GM18498 (cell line): ENCODE results near the gene TRPM3.
A peak's percentile ranks its signal among the peaks of the same experiment; 100 is the strongest.

ENCODE experiments used
- ATAC-seq: cut with Tn5 transposase; IDR thresholded peaks from one replicate; pipeline ENCODE4 v1.9.1; 2021; ENCODE audit warnings: mild to moderate bottlenecking, moderate library complexity; ENCODE audit not compliant: unreplicated experiment

Gene TRPM3

DNA sequence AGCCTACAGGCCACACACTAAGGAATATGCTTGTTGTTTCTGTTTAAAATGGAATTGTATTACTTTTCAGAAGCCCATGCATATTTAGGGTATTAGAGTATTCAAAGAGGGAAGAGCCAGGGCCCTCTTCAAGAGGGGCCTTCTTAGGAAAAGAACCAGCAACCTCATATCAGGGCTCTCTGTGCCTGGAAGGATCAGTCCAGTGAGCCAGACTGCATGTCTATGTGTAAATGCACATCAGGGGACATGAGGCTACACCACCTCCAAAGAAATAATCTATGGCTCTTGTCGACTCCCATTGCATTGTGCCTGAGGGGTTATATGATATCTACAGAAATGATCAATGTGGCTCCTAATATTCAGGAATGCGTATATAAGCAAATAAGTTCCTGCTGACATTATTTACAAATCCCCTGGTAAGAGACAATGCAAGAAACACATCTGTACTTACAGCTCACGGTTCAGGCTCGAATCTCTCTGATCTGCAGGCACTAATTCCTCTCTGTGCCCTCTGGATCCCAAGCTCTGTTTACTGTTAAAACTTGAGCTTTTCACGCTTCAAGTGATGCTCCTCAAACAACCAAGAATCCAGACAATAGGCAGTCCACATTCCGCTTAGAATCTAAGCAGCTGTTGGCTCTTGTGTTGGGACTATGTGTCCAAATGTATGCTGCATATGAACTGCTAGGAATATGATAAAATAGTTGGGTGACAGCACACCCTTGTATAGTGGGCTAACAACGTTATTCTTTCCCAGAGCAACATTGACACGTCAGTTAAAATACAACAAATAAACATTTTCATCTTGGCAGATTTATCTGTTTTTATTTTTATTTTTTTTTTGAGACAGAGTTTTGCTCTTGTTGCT is 556.7 kb downstream of the TRPM3 start:
- ATAC-seq: no peak

DNA sequence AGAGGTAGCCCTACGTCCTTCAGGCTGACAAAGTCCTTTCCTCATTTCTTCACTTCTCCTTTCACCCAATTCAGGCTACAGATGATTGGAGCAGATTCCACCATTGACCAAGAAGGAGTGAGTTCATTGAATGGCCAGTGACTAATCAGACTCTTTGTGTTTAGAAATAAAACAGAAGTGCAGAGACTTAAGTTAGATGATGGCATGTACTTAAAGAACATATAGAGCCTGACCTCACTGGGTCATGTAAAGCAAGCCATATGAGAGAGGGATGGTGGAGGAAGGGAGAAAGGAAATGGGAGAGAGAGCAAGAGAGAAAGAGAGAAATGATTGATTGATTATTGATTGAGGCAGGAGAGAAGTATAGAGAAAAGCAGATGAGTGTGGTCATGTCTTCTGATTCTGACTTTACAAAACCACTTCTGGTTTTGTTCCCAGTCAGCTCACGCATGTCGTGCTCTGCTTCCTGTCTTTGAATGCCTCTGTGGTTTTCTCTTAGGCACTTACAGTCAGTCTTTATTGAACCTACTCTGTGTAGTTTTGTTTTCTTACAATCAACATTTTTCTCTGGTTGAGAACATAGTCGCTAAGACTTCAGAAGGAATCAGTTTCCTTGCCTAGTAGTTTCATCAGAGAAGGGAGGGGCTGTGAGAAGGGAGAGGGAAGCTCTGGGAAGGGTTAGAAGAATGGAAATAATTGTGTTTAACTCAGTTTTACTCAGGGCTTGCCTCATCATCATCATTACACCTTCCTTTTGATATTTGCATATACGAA is 557.8 kb downstream of the TRPM3 start:
- ATAC-seq: peak; percentile 99

DNA sequence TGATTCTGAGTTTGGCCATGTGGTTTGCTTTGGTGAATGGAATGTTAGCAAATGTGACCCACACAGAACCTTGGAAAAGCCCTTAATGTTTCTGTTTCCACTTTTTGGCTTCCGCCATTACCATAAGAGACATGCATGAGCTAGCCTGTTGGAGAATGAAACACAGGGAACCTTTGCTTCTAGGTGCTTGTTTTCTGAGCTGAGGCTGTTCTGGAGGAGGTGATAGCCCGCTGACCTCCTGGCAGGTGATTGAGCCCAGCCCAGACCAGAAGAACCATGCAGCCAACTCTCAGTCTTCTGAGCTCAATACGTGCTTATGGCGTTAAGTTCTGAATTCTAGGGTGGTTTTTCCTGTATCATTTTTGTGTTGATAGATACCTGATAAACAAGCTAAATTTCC is 558.4 kb downstream of the TRPM3 start:
- no peak for ATAC-seq

DNA sequence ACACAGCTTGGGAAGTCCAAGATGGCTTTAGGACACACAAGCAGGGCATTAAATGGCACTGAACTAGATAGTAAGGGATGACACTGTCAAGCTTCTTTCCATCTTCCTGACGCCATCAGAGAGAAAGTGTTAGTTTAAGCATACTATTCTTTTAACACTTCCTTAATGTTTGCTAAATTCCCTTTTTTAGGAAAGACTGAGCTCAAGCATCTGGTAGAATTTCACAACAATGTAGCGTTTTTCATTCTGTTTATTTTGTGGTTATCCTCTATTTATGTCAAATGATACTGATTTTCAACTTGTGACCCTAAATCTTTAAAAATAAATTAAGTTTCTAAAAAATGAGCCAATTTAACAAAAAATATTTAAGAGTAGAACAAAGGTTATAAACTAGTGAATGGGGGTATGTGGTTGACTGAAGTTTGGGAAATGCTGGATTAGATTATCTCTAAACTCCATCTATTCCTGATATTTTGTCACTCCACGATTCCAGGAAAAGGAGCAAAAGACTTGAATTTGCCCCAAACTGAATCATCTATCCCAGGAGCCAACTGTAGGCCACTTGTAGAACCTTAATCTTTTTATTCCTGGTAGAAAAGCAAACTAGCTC is 559.5 kb downstream of the TRPM3 start:
- ATAC-seq: no peak

DNA sequence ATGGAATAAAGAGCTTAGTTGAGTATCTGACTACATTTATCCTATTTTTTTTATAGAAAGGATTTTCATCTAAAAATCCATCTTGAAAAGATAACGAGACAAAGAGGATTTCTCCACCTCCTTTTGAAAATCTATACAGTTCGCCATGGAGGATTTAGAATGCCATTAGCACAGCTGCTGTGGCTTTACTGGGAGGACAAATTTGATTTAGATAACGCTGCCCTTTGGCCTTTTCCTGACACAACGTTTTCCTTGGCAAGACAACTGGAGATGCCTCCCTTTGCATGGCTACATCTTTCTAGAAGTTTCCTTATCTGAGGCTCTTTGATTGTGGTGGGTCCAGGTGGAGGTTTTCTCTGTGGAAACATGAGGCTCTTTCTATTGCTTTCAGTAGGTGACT is 560.3 kb downstream of the TRPM3 start:
- ATAC-seq: no peak

DNA sequence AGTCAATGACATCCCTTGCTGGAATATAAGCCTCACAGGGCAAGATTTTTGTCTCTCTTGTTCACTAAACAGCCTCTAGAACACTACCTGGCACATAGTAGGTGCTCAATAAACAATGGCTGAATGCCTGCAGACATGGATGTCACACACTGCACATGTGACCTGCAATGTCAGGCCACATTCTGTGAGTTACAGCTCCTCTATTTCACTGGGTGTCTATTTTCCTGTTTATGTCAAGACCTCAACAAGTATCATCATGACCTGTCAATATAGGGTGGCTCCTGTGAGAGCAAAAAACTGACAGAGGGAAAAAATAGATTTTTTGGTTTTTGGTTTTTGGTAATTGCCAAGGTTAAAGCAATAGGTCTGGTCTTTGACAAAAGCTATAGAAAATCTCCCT is 562.3 kb downstream of the TRPM3 start:
- no peak for ATAC-seq

DNA sequence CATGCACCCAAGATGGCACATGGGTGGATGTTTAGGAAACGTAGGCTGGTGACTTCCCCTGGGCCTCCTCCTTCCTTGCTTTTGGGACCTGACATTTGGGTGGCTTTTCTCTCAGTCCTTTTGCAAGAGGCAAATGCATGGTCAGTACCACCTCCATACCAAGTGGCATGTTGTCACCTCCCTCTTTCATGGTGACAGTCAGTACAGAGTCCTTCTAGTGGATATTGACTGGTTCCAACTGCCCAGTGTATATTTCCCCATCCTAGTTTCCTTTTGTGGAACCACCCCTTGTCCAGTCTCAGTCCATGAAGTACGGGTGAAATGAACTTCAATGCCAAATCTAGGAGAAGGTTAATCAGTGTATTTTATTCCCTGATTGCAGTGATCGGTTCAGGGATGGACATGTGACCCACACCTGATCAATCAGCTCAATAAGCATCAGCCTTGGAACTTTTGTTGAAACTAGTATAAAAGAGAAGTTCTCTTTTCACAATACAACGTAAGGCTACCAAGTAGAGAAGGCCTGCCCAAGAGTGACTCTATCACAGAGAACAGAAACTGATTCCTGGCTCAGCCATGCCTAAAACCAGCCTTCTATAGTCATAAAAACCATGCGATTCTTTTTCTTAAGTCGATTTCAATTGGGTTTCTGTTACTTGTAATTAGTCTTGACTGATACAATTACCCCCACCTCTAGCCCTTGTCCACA is 563.6 kb downstream of the TRPM3 start:
- peak; percentile 99 for ATAC-seq

DNA sequence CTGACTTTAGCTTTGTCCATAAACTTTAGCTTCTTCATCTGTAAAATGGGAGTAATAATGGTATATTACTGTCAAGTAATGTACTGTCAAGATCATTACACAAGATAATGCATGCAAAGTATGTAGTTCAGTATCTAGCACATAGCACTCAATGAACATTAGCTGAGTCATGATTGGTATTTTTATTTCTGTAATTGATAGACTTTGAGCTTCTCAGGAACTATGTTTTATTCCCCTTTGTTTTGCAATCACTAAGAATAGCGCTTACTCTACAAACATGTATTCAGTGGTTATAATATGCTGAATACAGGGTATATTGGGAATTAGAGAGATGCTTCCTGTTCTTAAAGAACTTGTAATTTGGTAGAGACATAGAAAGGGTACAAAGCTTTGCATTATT is 564.6 kb downstream of the TRPM3 start:
- ATAC-seq: no peak

DNA sequence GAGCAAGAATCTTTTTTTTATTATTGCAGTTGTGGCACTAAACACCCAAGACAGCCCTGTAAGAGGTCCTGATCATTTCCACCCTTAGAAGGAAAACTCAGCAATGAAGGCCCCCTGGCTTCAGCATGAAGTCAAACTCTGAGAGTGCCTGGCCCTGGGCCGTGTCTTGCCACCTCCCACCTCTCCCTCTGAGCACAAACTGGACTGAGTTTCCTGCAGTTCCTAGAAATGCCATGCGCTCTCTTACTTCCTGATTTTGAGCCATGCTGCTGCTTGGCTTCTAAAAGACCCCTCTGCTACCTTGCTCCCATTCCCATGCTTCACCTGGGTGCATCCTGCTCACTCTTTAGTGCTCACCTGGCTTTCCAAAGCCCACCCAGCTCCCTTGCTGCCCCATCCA is 566.5 kb downstream of the TRPM3 start:
- no peak for ATAC-seq

DNA sequence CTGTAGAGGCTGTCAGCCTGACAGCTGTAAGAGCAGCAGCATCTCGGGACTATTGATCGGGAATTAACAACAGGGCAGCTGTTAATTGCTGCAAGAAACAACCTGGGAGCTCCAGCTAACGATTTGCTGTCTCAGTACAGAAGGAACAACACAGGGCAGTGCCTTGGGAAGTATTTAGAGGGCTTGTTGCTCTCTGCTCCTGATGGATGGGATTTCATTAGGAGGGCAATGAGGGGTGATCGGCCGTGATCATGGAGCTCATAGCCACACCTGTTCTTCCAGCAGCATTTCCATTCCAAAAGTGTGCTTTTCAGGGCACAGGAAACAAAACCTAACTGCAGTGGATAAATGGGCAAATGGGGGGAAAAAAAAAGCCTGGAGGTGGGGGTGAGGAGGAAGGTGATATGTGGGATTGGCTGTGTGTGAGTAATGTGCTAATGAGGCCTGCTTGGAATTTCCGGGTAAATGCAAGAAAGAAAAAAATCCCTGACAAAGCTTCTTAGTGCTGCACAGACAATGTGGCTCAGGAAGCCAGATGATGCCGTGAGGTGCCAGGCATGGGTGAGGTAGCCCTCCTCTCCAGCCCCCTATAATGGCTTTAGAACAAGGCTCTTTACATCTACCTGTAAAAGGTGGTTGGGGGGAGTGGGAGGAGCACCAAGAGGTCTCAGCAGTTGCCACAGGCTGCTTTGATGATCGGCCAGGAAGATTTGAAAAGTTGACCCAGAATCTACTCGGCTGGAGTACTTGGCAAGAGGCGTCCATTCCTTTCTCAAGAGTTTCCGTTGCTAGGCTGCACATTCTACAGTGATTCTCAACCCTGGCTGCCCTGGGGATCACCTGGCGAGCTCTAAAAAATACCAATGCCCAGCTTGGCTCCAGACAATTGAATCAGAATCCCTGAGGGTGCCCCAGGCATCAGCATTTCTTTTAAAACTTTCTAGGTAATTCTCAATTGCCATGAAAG is 567.4 kb downstream of the TRPM3 start:
- no peak for ATAC-seq

DNA sequence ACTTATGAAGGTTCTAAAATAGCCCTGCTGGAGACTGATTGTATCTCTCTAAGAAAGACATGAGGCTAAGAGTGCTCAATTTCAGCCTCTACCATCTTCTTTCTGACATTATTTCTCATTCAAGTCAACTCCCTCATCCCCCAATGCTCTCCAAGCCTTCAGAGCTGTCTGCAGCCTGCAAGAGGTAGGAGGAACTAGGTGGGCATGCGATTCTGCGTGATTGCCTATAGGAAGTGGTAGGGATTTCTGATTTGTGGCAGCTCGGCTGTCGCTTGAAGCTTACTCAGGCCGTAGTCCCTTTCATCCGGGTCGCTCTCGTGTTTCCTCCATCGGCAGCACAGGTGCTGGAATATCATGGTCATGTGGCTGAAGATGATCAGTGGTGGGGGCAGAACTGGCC is 568.9 kb downstream of the TRPM3 start:
- no peak for ATAC-seq

DNA sequence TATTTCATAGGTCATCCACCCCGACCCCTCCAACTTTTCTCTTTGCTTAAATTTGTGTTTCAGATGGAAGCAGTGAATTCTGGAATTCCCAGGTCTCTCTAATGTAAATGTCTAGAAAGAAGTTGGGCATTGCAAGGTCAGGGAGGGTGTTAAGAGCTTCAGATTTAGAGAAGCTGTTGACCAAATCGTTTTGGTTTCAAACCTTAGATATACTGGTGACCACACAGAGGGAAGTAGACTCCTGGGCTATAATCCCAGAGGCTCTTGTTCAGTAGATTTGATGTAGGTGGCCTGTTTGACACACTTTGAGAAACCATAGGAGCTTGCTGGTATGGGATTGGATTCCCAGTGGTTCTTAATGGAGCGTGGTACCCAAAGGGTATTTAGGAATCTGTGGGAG is 569.6 kb downstream of the TRPM3 start:
- ATAC-seq: no peak

DNA sequence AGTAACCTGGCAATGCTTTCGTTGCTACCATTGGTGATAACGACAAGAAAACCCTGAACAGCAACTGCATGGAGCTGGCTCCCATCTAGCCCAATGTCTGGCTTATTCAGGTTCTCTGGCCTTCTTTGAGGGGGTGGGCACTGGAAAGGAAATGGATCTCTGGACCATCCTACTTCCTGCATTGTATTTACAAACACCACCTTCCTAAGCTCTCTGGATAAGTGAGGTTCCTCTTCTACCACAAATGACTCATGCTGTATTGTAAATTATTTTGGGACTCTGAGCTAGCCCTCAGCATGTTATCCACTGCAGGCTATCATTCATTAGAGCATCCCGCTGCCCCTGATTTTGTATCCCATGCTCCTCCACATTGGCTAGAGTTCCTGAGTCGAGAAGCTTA is 570.0 kb downstream of the TRPM3 start:
- no peak for ATAC-seq

DNA sequence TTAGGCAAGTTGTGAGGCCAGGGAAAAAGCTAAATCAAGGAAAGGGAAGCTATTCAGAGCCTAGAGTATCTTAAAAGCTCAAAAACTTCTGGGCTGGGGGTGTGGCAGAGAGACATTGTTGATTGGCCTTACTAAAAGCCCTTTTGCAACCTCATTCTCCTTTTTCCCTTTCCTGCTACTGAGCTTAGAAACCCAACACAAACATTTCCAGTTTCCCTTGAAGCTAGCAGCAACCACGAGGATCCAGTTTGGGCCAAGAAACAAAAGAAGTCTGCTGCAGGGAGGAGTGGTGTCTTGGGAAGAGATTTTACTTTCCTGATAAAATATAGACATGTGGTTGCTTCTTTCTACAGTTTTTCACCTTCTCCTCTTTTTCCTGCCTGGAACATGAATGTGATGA is 571.5 kb downstream of the TRPM3 start:
- ATAC-seq: no peak

DNA sequence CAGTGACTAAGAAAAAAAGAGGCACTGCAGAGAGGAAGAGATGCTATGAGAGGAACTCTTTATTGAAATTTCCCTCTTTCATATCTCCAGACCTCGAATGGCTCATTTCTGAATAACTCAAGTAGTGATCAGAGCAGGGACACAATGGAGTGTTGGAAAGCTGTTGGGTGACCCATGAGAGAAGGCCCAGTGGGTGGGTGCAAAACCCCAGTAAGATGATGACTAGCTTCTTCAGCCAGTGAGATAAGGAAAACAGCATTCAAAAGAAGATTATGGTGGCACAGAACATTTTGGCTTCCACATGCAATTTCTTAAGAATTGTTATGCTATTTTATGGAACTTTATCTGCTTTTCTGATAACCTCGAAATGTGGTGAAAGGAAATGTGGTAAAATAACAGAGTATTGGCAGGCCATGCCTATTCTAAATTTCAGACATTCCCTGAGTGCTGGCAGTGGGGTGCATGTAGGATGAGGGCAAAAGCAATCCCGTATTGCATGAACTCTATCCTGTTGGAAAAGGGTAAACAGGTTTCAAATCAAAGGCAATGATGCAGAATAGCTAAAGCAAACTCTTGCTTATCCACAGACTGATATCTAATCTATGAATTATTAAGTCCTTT is 579.0 kb downstream of the TRPM3 start:
- ATAC-seq: no peak

DNA sequence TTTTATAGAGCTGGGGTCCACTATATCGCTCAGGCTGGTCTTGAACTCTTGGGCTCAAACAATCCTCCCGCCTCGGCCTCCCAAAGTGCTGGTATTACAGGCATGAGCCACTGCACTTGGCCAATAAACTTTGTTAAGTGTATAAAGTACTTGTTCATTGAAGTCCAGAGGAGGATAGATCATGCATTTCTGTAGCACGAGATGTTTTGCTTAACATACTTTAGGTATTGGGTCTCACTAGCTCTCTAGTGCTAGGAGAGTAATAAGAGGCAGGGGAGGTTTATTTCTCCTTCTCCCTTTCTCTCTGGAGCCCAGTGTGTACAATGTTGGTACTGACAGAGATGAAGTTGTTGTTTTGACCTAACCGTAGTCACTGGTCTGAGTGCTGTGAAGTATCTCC is 581.4 kb downstream of the TRPM3 start:
- ATAC-seq: no peak

DNA sequence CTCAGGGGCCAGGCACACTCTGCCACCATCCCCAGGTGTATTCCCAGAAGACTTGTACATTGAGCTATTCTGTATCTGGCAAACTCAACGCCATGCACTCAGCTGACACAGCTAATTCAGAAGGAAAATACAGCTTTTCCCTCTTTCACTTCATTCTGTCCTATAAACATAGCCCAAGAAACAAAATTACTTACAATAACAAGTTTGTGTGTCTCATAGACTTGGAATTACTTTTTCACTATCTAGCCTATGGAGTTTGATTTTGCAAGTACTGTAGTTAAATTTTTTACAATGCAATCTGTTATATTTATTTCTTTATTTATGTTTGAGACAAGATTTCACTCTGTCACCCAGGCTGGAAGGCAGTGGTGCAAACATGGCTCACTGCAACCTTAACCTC is 581.9 kb downstream of the TRPM3 start:
- no peak for ATAC-seq

DNA sequence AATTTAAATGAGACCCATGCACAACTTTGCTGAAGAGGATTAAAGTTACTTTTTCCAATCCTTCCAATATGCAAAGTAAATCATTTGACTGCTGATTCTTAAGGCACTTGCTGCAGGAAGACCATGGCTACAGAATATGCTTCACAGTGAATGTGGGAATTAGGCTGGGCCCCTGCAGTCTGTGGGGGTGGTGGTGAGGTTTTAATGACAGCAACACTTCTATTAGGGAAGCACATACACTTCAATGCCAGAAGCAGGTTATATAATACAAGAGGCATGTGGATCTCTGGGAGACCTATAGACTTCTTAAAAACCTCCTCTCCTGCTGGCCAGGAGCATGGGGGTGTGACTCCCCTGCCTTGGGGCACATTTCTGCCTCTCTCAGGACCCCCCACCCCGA is 582.4 kb downstream of the TRPM3 start:
- ATAC-seq: no peak

DNA sequence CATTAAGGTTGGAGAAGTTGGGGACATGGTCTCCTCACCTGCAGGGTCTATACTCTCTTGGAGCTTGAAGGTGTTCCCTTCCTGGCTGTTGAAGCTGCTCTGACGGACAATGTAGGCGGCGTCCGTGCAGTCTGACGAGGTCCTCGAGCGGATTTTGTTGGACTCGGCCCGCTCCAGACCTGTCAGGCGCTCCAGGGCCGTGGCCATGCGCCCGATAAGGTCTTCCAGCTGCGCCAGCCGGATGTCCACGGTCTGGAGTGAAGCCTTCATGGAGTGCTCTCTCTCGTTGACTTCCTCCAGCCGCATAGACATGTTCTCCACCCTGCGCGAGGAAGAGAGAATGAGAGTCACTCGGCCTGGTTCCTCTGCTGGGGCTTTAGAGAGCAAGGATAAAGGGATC is 584.3 kb downstream of the TRPM3 start:
- ATAC-seq: no peak
